Pancreas (tissue), 10 donors: ENCODE results near the gene PLA2G15. TPM values are rescaled to one million over a fixed set of nuclear protein-coding genes. Genes with fewer than 3 reads are reported as not detected.

Experiments used
- ATAC-seq, 4 donors: fragments of 200-7000 bp; cut with Tn5 transposase; one replicate each; pipeline versions ENCODE4 v1.8.0 to v1.9.1; 2020; ENCODE audit warnings: mild to moderate bottlenecking in 4 of 4, moderate library complexity in 4 of 4
- DNase-seq, 6 donors: peaks; one replicate each; pipeline ENCODE4 v3.0.0-alpha.2; 2020
- FAIRE-seq: peaks from 2 replicates; lab custom pipeline; 2012; peaks lifted over from hg19 to GRCh38; lab: Jason Lieb, UNC
- H3K27ac ChIP-seq, 4 donors: fragments of 200-600 bp; sonication (generic); 1 replicate in 3 of 4; 2 replicates in 1 of 4; pipeline versions ENCODE4 v1.5.0 to v1.8.0; 2020
- H3K27me3 ChIP-seq, 4 donors: fragments of 200-600 bp; one replicate each; pipeline ENCODE4 v1.8.0; 2021
- H3K36me3 ChIP-seq, 3 donors: fragments of 200-600 bp; sonication (generic) in 1 of 3; one replicate each; pipeline versions ENCODE4 v1.5.0 to v1.8.0; 2020 to 2021
- H3K4me1 ChIP-seq, 3 donors: fragments of 200-600 bp; one replicate each; pipeline ENCODE4 v1.8.0; 2021
- H3K4me3 ChIP-seq, 4 donors: fragments of 200-600 bp; sonication (generic) in 2 of 4; one replicate each; pipeline versions ENCODE4 v1.5.0 to v1.8.0; 2020 to 2021
- H3K9me3 ChIP-seq, 4 donors: fragments of 200-600 bp; one replicate each; pipeline ENCODE4 v1.8.0; 2021
- WGBS, 2 donors: extraction: QIAGEN DNeasy Blood & Tissue Kit; methylation state at CpG; one replicate each; pipeline ENCODE4 v1.1.7; 2013; 5-methylcytosine and 5-hydroxymethylcytosine counted together
- intact Hi-C, 3 donors: fragments of 100-400 bp; cut with DNase I; formaldehyde crosslinking; loops; one replicate each; pipeline versions ENCODE4 v1.11.1 to v1.14.2; 2022
- polyA plus RNA-seq, 2 donors: library from polyadenylated mRNA; stranded (reverse); fragments of 200-250 nt; gene quantifications; one replicate each; pipeline ENCODE4 v1.2.3, GENCODE V29; 2013
- total RNA-seq, 6 donors: library from RNA; stranded (reverse); fragmentation: NEBNext Ultra II Directional in 4 of 6; extraction: Animal tissue kit (Norgen Biotek cat#: 25700) in 4 of 6; gene quantifications; one replicate each; pipeline versions ENCODE4 v1.2.1 to v1.2.4, GENCODE V29; 2021 to 2023
- TF ChIP-seq, protein P1 (sequence below), 4 donors: fragments of 200-600 bp; sonication (generic) in 3 of 4; IDR thresholded peaks; one replicate each; pipeline versions ENCODE4 v1.5.0 to v1.8.0; 2021; ENCODE audit warnings: antibody characterized with exemption in 4 of 4
- donor health status: healthy with polysubstance abuse.
- donor health status: DM: no; HTN: no; CAD: no; lungs with moderate emphysema.
- donor health status: DM: no; HTN: no; CAD: no.
- donor health status: control.
- donor health status: control.
- donor health status: Bipolar disorder and iron deficiency.
- donor health status: DM: yes; HTN: yes; CAD: no.
- donor health status: DM: no; HTN: no; CAD: no.
- donor health status: DM: no; HTN: no; CAD: no.
- donor health status: DM: yes; HTN: yes; CAD: no.

The PLA2G15 gene
- total and polyA plus RNA-seq, 8 donors, result 3.5 to 14.1 (median 5.6) TPM

DNA sequence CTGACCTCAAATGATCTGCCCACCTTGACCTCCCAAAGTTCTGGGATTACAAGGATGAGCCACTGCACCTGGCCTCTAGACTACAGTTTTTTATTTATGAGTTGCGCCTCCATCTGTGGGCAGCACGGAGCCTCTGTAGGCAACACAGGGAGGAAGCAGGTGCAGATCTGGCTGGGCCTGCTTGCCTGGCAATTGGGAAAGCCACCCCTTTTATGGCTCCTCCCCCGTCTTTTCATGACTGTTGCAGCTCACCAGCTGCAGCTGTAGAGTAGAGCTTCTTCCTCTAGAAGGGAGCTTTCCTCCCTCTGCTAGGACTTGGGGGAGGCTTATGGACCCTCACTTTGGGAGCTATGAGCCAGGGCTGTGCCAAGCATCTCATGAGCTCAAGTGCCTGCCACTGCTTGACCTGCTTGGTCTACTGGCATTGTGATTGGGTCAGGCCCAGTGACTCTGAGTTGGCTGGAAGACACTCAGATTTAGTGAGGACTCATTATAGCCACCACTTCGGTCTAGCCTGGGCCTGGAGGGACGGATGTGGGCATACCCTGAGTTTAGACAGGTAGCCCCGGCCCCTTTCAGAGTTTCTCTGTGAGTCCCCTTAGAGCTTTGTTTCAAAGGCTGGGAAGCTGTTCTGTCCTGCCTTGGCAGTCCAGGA, 12.2 kb downstream of the PLA2G15 start:
- TF ChIP-seq, protein P1, sequence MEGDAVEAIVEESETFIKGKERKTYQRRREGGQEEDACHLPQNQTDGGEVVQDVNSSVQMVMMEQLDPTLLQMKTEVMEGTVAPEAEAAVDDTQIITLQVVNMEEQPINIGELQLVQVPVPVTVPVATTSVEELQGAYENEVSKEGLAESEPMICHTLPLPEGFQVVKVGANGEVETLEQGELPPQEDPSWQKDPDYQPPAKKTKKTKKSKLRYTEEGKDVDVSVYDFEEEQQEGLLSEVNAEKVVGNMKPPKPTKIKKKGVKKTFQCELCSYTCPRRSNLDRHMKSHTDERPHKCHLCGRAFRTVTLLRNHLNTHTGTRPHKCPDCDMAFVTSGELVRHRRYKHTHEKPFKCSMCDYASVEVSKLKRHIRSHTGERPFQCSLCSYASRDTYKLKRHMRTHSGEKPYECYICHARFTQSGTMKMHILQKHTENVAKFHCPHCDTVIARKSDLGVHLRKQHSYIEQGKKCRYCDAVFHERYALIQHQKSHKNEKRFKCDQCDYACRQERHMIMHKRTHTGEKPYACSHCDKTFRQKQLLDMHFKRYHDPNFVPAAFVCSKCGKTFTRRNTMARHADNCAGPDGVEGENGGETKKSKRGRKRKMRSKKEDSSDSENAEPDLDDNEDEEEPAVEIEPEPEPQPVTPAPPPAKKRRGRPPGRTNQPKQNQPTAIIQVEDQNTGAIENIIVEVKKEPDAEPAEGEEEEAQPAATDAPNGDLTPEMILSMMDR (IDR thresholded peaks at IDR 0.05), result no peak
- Histone ChIP-seq H3K36me3 (no peaks in the 10 kb centered on the region), H3K9me3 (no peaks in the 10 kb centered on the region), H3K27me3 (no peaks in the 10 kb centered on the region), H3K4me3 (no peak overlapping the region), H3K4me1 (no peaks in the 10 kb centered on the region), H3K27ac (no peak overlapping the region)
- 83 to 91% methylated on average over 6 of the region's 6 CpGs for WGBS, 2 donors
- intact Hi-C loops, result loop anchor here in 1 of 3 donors (5.0 kb wide), 1 partner anchor 70 kb away; no protein-coding TSS in a partner anchor
- ATAC-seq (peak in 1 of 4 donors; percentile 13), DNase-seq (peak in 1 of 6 donors; percentile 6), FAIRE-seq (no peak)

DNA sequence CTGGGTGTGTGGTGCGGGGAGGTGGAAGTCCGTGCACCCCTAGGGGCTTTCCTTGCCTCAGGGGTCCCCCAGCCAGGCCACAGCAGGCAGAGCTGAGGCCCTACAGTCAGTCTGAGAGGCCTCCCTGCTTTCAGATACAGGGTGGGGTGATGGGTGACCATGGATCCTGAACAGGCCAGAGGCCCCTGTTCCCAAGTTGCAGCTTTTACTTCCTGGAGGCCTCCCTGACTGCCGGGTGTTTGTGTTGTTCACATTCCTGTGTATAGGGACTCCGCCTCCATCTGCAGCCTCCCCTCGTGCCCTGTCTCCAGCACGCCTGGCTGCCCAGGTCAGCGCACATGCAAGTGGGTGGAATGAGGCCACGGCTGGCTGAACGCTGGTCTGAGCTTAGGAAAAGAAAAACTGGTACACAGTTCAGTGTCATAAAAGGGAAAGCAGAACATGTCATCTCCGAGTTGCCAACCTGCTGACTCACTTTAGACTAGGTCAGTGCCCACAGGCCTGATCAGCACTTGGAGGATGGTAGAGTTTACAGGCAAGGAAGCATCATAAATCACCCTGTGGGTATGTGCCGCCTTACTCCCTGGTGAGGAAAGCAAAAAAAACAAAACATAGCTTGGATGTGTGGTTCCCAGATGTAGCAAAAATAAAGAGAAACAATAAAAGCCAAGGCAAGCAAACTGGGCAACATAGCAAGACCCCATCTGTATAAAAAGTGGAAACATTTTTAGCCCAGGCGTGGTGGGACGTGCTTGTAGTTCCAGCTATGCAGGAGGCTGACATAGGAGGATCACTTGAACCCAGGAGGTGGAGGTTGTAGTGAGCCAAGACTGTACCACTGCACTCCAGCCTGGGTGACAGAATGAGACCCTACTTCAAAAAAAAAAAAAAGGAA, 13.0 kb downstream of the PLA2G15 start:
- H3K27ac ChIP-seq, result no peak overlapping the region
- DNase-seq (no peak), ATAC-seq (peak in 3 of 4 donors; percentile 11 to 73 (median 53)), FAIRE-seq (no peak)
- no peaks in the 10 kb centered on the region for H3K4me1 ChIP-seq
- TF ChIP-seq, protein P1 (IDR thresholded peaks at IDR 0.05), result no peak
- H3K27me3 ChIP-seq, result no peaks in the 10 kb centered on the region
- H3K9me3 ChIP-seq, result no peaks in the 10 kb centered on the region
- no peak overlapping the region for H3K4me3 ChIP-seq
- intact Hi-C loops, result loop anchor here in 1 of 3 donors (5.0 kb wide), 1 partner anchor 69 kb away; no protein-coding TSS in a partner anchor
- 78 to 80% methylated on average over 13 of the region's 13 CpGs for WGBS, 2 donors
- H3K36me3 ChIP-seq, result no peaks in the 10 kb centered on the region

- TF ChIP-seq, protein P1 (IDR thresholded peaks at IDR 0.05), result no peak
- no peaks in the 10 kb centered on the region for H3K36me3 ChIP-seq
- no peaks in the 10 kb centered on the region for H3K27me3 ChIP-seq
- H3K4me3 ChIP-seq, result no peak overlapping the region
- WGBS, 2 donors, result 88 to 91% methylated on average over 27 of the region's 27 CpGs
- H3K9me3 ChIP-seq, result no peaks in the 10 kb centered on the region
- ATAC-seq (no peak), FAIRE-seq (no peak), DNase-seq (no peak)
- no peak overlapping the region for H3K27ac ChIP-seq
- no peaks in the 10 kb centered on the region for H3K4me1 ChIP-seq
- intact Hi-C loops, result loop anchor here in 1 of 3 donors (5.0 kb wide), 1 partner anchor 68 kb away; no protein-coding TSS in a partner anchor
These were observed 14.0 kb downstream of the PLA2G15 start for GRCh38 chr16:68259007-68259825.

DNA sequence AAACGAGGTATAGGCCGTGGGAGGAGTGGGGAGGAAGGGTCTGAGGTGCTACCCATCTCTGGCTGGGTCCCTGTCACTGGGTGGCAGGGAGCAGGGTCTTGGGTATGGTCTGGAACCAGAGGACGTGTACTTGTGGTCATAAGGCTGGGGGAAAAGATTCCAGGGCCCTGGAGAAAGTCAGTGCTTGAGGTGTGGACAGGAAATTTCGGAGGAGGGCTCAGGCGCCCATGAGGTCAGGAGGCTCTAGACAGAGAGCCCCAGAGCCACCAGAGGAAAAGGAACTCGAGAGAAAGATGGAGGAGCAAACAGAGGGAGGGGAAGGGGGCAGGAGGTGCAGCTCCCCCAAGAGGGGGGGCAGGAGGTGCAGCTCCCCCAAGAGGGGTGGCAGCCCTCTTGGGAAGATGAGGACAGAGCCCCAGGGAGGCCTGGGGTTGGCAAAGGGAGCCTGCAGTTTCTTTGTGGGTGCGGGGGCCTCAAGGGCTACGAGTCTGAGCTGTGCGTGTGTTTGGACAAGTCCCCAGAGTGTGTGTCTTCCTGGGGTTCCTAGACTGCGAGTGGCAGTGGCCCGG, 18.5 kb downstream of the PLA2G15 start:
- intact Hi-C loops, result loop anchor here in 1 of 3 donors (5.0 kb wide), 1 partner anchor 64 kb away; no protein-coding TSS in a partner anchor
- FAIRE-seq (no peak), ATAC-seq (no peak), DNase-seq (no peak)
- Histone ChIP-seq H3K36me3 (no peaks in the 10 kb centered on the region), H3K27ac (peak overlapping the region; percentile 36 to 80 (median 66)), H3K4me1 (peaks cover 0 to 7% (median 4%) of the 10 kb centered on the region in 3 donors), H3K27me3 (no peaks in the 10 kb centered on the region), H3K9me3 (no peaks in the 10 kb centered on the region), H3K4me3 (peak overlapping the region; percentile 72 to 89 (median 82))
- WGBS, 2 donors, result 36 to 48% methylated on average over 9 to 11 of the region's 11 CpGs
- TF ChIP-seq, protein P1 (IDR thresholded peaks at IDR 0.05), result peak in 1 of 4 donors; percentile 61
